ENCODE data around the gene THSD1.
"Not testable (repeated sequence)": the region's sequence is repeated elsewhere in the genome, so short reads cannot be mapped to it uniquely, and the experiment has no call there.

THSD1 gene

GRCh38 chr13:52371736-52372247 lies 34.2 kb downstream of the THSD1 start:
- DNase-seq (ENCODE audit: low spot score): no peak
- no peak for TF ChIP-seq CTCF (IDR thresholded peaks at IDR 0.05; ENCODE audit: extremely low read depth, missing control alignments)

- DNase-seq (ENCODE audit: low spot score): no peak
- TF ChIP-seq CTCF (IDR thresholded peaks at IDR 0.05; ENCODE audit: extremely low read depth, missing control alignments): no peak
Observed at GRCh38 chr13:52366291-52366690, 39.7 kb downstream of the THSD1 start.

- DNase-seq (ENCODE audit: low spot score): not testable (repeated sequence)
Observed at GRCh38 chr13:52362169-52362887, 43.6 kb downstream of the THSD1 start.

- no peak for TF ChIP-seq CTCF (IDR thresholded peaks at IDR 0.05; ENCODE audit: extremely low read depth, missing control alignments)
- DNase-seq (ENCODE audit: low spot score): no peak
Observed at GRCh38 chr13:52361225-52361624, 44.7 kb downstream of the THSD1 start.

GRCh38 chr13:52359534-52359933 lies 46.4 kb downstream of the THSD1 start:
- no peak for DNase-seq (ENCODE audit: low spot score)
- no peak for TF ChIP-seq CTCF (IDR thresholded peaks at IDR 0.05; ENCODE audit: extremely low read depth, missing control alignments)

GRCh38 chr13:52356327-52356726 lies 49.6 kb downstream of the THSD1 start:
- DNase-seq (ENCODE audit: low spot score): no peak
- TF ChIP-seq CTCF (IDR thresholded peaks at IDR 0.05; ENCODE audit: extremely low read depth, missing control alignments): no peak

- no peak for DNase-seq (ENCODE audit: low spot score)
- no peak for TF ChIP-seq CTCF (IDR thresholded peaks at IDR 0.05; ENCODE audit: extremely low read depth, missing control alignments)
Observed at GRCh38 chr13:52353193-52353592, 52.8 kb downstream of the THSD1 start.

All from GM20000 (cell line).